Upper lobe of left lung (tissue), 4 donors: ENCODE data around the gene FGG.

Source experiments
- CTCF ChIP-seq, 6 experiments: fragments of 450-650 bp in 4 of 6; fragments of 200-600 bp in 2 of 6; sonication (generic) in 2 of 6; IDR thresholded peaks; one replicate each; pipeline ENCODE4 v1.5.1; 2016 to 2019; ENCODE audit warnings: antibody characterized with exemption in 6 of 6
- EP300 ChIP-seq, 4 donors: sonication (generic); formaldehyde crosslinking; IDR thresholded peaks; one replicate each; pipeline ENCODE4 v1.5.1; 2017; ENCODE audit warnings: antibody characterized with exemption in 4 of 4, control low read depth in 2 of 4
- POLR2A ChIP-seq, 4 donors: fragments of 450-650 bp; IDR thresholded peaks; one replicate each; pipeline ENCODE4 v1.5.1; 2016 to 2017; ENCODE audit warnings: antibody characterized with exemption in 4 of 4, mild to moderate bottlenecking in 2 of 4
- POLR2AphosphoS5 ChIP-seq, 2 donors: sonication (generic); formaldehyde crosslinking; IDR thresholded peaks; one replicate each; pipeline ENCODE4 v1.5.1; 2017; ENCODE audit warnings: antibody characterized with exemption in 2 of 2

GRCh38 chr4:154583677-154584076, 28.8 kb downstream of the FGG start:
- TF ChIP-seq POLR2A (IDR thresholded peaks at IDR 0.05) (no peak), CTCF (IDR thresholded peaks at IDR 0.05) (no peak), EP300 (IDR thresholded peaks at IDR 0.05) (no peak), POLR2AphosphoS5 (IDR thresholded peaks at IDR 0.05) (no peak)
